Mesenteric fat pad (tissue), 1 donor: ENCODE measurements around the gene MALRD1. TPM values are rescaled to one million over a fixed set of nuclear protein-coding genes. Genes with fewer than 3 reads are reported as not detected.
"Not testable (repeated sequence)": the region's sequence is repeated elsewhere in the genome, so short reads cannot be mapped to it uniquely, and the experiment has no call there.

Experiments used
- DNase-seq: peaks from one replicate; pipeline ENCODE4 v3.0.0-alpha.2; 2020; ENCODE audit warnings: low spot score
- total RNA-seq: library from RNA; stranded (reverse); fragmentation: NEBNext Ultra II Directional; extraction: Animal tissue kit (Norgen Biotek cat#: 25700); gene quantifications from one replicate; pipeline ENCODE4 v1.2.1, GENCODE V29; 2021
- donor health status: DM: yes; HTN: yes; CAD: no.

Gene MALRD1
- total RNA-seq, 1 donor from 2014 or later, result 1.1 TPM

- not testable (repeated sequence) for DNase-seq
Measured at GRCh38 chr10:19769826-19770225, 721.2 kb downstream of the MALRD1 start.

GRCh38 chr10:19772972-19773371 lies 724.4 kb downstream of the MALRD1 start:
- no peak for DNase-seq

GRCh38 chr10:19775296-19775695 lies 726.7 kb downstream of the MALRD1 start:
- no peak for DNase-seq

GRCh38 chr10:19777806-19778205 lies 729.2 kb downstream of the MALRD1 start:
- no peak for DNase-seq

- no peak for DNase-seq
Measured at GRCh38 chr10:19778996-19779395, 730.4 kb downstream of the MALRD1 start.

GRCh38 chr10:19782430-19783089 lies 734.0 kb downstream of the MALRD1 start:
- DNase-seq, result no peak

- DNase-seq, result no peak
Measured at GRCh38 chr10:19783721-19784120, 735.1 kb downstream of the MALRD1 start.
